ENCODE data around the gene ACVR2B. TPM values are rescaled to one million over a fixed set of nuclear protein-coding genes. Genes with fewer than 3 reads are reported as not detected.

The ACVR2B gene
- total and polyA plus RNA-seq, 10 of the 15 experiments (the other 5 are each of a cell fraction or from before 2014, with no cell fraction given): 0.27 to 2.9 (median 1.0) TPM

DNA sequence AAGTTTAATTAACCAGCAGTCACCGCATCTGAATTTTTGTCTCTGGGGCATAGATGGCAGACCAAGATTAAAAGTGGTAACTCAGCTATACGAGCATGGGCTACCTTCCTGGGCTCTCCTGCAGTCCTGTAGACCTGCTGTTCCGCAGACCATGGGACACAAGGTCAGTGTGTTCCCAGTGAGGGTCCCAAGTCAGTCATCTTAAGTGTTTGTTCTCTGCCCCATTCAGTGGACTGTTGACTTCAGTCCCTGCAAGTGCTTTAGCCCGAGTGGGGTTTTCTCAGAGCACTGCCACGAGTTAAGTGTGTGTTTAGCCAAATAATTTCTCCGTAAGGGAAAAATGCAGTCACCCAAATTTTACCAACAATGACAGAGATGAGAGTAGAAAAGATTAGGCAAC lies 37.5 kb downstream of the ACVR2B start (continued):
- TF ChIP-seq, protein P1, sequence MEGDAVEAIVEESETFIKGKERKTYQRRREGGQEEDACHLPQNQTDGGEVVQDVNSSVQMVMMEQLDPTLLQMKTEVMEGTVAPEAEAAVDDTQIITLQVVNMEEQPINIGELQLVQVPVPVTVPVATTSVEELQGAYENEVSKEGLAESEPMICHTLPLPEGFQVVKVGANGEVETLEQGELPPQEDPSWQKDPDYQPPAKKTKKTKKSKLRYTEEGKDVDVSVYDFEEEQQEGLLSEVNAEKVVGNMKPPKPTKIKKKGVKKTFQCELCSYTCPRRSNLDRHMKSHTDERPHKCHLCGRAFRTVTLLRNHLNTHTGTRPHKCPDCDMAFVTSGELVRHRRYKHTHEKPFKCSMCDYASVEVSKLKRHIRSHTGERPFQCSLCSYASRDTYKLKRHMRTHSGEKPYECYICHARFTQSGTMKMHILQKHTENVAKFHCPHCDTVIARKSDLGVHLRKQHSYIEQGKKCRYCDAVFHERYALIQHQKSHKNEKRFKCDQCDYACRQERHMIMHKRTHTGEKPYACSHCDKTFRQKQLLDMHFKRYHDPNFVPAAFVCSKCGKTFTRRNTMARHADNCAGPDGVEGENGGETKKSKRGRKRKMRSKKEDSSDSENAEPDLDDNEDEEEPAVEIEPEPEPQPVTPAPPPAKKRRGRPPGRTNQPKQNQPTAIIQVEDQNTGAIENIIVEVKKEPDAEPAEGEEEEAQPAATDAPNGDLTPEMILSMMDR (IDR thresholded peaks at IDR 0.05 in 2 of 3, conservative IDR thresholded peaks at IDR 0.05 in 1 of 3; ENCODE audit: control insufficient read depth in 2 of 3, extremely low read depth in 1 of 3, insufficient read depth in 1 of 3, low read depth in 3 of 3, low read length in 3 of 3): no peak
- TF ChIP-seq DPF2 (IDR thresholded peaks at IDR 0.05): no peak

DNA sequence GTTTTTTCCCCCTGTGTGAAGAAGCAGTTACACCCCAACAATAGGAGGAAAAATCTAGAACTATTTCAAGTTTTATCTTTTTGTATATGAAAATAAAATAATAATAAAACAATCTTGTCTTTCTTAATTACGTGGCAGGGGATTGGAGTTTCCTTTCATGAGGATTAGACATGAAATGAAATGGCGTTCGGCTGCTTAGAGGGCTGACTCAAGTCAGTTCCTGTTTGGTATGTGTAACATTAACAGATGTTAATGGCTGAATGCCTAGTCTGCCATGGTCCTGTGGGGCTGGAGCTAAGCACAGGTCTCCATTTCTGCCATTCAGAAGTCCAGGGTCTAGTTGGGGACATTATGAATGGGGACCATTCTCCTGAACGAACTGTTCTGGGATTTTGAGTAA lies 39.3 kb downstream of the ACVR2B start:
- DNase-seq (ENCODE audit: low read depth, low spot score) (no peak), FAIRE-seq (no peak), ATAC-seq (no peak)
- 63% methylated on average over 4 of the region's 4 CpGs for WGBS (ENCODE audit: insufficient coverage, insufficient replicate concordance, low lambda C conversion rate, missing lambda C conversion rate)
- no peak overlapping the region for H3K4me3 ChIP-seq
- no peaks in the 10 kb centered on the region for H3K27me3 ChIP-seq (replicated peaks in 1 of 2; ENCODE audit: control insufficient read depth in 2 of 2, insufficient read depth in 2 of 2, low read length in 1 of 2)
- no peak overlapping the region for H3K27ac ChIP-seq (ENCODE audit: control insufficient read depth, insufficient read depth)
- no peaks in the 10 kb centered on the region for H3K9me3 ChIP-seq (replicated peaks; ENCODE audit: control insufficient read depth, insufficient read depth, low read length)
- TF ChIP-seq IKZF2 (IDR thresholded peaks at IDR 0.05) (no peak), PRDM15 (CRISPR knock-in tag; IDR thresholded peaks at IDR 0.05) (no peak), KLF5 (IDR thresholded peaks at IDR 0.05; ENCODE audit: partially characterized antibody) (no peak)
- H3K79me2 ChIP-seq (ENCODE audit: control insufficient read depth, insufficient read depth, low read length): peaks cover 11% of the 10 kb centered on the region
- SMC1A ChIA-PET (ENCODE audit: uncharacterized antibody, unreplicated experiment): no interaction called here
- intact Hi-C loops (cut with micrococcal nuclease; ENCODE audit: unreplicated experiment): loop anchor here (10.0 kb wide), 1 partner anchor 162 kb away; no protein-coding TSS in a partner anchor
- CTCF ChIA-PET: interaction anchor here (1.1 to 2.6 kb wide), 5 partner anchors 8 to 507 kb away, joined by 3 to 12 read pairs (median 6); no protein-coding TSS in a partner anchor
- no peaks in the 10 kb centered on the region for H3K36me3 ChIP-seq (ENCODE audit: control insufficient read depth in 2 of 2, insufficient read depth in 2 of 2, low read length in 1 of 2)
- H3K4me2 ChIP-seq (ENCODE audit: control insufficient read depth, insufficient read depth): no peak overlapping the region
- no peak overlapping the region for H3K9ac ChIP-seq (ENCODE audit: control insufficient read depth, insufficient read depth, low read length)
- no peaks in the 10 kb centered on the region for H3K4me1 ChIP-seq (ENCODE audit: control insufficient read depth, insufficient read depth, low read length)
- in situ Hi-C loops (cut with MboI): no loop called here
- BruUV-seq (replicated peaks): no TSS peak
- H2AFZ ChIP-seq (ENCODE audit: control insufficient read depth, low read depth, low read length): no peak overlapping the region
- H4K20me1 ChIP-seq (ENCODE audit: control insufficient read depth, insufficient read depth): no peaks in the 10 kb centered on the region
- RAD21 ChIA-PET (ENCODE audit: unreplicated experiment): no interaction called here
- POLR2A ChIA-PET: interaction anchor here (1.1 kb wide), 1 partner anchor 11 kb away, joined by 3 read pairs; no protein-coding TSS in a partner anchor
